Pulmonary artery endothelial cell (primary cell): ENCODE data around the gene CCDC60. TPM values are rescaled to one million over a fixed set of nuclear protein-coding genes. Genes with fewer than 3 reads are reported as not detected.

Experiments
- DNase-seq: peaks from one replicate; pipeline ENCODE4 v3.0.0-alpha.2; 2011; ENCODE audit warnings: low read depth, low spot score
- total RNA-seq: library from RNA; depleted of rRNA; stranded (reverse); fragments of >200 nt; gene quantifications from 2 replicates; pipeline ENCODE4 v1.2.3, GENCODE V29; 2014

Gene CCDC60
- total RNA-seq, 1 donor from 2014 or later = not detected

- DNase-seq = no peak
Measured at GRCh38 chr12:119512772-119513497, 178.4 kb downstream of the CCDC60 start.

DNA sequence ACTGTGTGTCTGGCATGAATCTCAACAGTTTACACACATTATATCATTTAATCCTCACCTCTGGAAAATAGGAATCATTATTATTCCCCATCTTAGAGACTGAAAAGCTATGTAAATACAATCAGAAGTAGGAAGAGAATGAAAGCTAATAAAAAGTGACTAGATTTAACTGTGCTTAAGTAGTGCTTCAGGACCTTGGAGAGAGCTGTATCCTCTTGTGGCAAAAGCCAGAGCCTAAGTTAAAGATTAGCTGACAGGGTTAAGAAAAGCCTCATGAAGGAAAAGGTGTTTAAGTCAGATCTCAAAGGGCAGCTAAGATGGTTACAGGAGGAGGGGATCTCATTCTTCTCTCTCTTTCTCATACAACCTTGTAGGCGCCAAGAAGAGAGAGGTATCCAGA lies 193.7 kb downstream of the CCDC60 start:
- no peak for DNase-seq

DNA sequence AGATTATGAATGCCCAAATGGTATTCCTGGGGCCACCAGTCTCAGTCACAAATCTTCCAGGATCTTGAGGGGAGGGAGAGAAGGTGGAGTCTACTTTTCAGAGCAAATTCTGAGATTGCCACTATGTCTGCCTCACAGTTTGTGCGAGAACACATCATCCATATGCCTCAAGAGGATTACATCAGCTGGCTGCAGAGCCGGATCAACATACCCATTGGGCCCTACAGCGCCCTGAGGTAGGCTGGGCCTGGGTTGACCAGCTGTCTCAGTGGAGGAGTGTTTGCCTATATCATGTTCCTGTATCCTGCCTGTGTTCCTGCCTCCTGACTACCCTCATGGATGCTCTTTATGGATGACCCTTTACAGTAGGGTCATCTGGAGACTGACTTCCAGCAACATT lies 205.9 kb downstream of the CCDC60 start:
- no peak for DNase-seq

DNA sequence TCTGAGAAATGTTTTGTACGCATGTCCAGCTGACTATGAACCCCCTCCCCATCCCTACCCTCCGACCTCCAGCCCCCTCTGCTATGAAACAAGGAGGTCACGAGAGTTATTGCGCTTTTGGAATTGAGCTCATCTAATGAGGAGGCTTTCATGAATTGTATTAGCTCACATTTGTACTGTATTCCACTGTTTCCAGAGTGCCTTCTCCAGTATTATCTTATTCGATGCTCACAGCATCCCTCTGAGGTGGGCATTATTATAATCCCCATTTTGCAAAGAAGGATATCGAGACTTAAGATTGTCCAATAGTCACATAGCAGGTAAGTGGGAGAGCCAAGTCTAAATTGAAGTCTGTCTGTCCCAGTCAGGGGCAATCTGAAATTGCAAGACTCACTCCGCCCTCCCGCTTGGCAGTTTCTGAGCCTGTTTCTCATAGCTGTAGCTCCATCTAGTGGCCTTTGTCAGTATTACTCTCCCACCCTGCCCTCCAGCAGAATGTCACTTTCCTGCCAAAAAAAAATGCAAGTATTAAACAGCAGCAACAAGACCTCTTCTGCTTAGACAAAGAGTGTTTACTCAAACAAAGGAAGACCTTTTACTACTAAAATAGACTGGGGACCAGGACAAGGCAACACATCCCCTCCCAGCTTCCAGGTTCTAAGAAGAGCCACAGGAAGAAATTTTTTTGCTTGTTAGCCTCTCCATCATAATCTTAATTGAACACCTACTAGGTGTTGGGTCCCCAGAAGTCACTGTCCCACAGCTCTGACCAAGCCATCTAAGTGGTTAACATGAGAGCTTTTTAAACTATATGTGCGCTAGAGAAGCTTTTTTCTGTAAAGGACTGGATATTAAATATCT lies 210.5 kb downstream of the CCDC60 start:
- peak; percentile 19 for DNase-seq

- no peak for DNase-seq
Measured at GRCh38 chr12:119546340-119546739, 211.8 kb downstream of the CCDC60 start.

- no peak for DNase-seq
Measured at GRCh38 chr12:119547001-119547400, 212.5 kb downstream of the CCDC60 start.

- no peak for DNase-seq
Measured at GRCh38 chr12:119556854-119557253, 222.3 kb downstream of the CCDC60 start.

GRCh38 chr12:119565404-119565803 lies 230.9 kb downstream of the CCDC60 start:
- DNase-seq = no peak

DNA sequence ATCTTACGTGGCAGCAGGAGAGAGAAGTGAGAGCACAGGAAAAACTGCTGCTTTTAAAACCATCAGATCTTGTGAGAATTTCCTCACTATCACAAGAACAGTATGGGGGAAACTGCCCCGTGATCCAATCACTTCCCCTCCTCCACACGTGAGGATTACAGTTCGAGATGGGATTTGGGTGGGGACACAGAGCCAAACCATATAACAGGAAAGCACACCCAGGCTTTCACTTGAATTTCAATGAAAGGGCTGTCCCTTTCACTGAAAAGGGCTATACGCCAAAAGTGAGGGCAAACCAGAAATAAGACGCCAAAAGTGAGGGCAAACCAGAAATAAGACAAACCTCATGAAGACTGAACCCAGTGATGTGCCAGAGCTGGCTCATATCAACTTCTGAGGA lies 236.2 kb downstream of the CCDC60 start:
- no peak for DNase-seq

DNA sequence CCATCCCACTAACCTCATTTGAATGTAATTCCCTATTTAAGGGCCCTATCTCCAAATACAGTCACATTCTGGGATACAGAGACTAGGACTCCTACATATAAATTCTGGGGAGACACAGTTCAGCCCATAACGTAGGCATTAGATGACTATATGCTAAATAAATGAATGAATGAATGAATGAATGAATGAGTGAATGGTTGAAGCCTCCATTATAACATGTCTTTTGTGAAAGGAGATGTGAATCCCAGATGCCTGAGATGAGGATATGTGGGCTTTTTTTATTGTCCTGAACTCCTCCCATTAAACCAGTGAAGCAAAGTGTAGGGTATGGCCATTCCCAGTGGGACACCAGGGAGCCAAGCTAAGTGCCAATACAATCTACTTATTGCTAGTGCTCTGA lies 238.6 kb downstream of the CCDC60 start:
- DNase-seq = no peak

DNA sequence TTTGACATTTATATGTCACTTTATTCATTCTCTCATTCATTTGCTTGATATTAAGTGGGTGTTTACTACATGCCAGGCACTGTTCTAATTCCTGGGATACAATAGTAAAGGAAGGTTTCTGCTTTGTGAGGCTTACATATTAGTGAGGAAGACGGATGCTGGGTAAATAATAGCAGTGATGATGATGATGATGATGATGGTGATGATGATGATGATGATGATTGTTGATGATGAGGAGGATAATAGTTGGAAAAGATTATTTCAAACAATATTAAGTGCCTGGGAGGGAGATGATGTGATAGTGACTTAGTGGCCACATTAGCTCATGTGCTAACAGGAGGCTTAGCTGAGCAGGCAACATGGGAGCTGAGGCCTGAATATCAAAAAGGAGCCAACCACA lies 239.7 kb downstream of the CCDC60 start:
- DNase-seq = no peak

- no peak for DNase-seq
Measured at GRCh38 chr12:119576118-119576810, 241.7 kb downstream of the CCDC60 start.

GRCh38 chr12:119576915-119577314 lies 242.4 kb downstream of the CCDC60 start:
- no peak for DNase-seq

DNA sequence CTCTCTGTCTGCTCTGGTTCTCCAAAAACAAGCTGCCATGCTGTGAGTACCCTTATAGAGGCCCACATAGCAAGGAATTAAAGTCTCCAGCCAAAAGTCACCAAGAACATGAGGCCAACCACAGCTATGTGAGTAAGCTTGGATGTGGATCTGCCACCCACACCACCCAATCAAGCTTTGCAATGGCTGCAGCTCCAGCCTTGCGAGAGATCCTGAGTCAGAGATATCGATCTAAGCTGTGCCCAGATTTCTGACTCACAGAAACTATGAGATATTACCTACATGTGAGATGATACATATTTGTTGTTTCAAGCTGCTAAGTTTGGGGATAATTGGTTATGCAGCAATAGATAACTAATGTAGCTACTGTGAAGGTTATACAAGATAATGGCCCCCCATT lies 243.6 kb downstream of the CCDC60 start:
- DNase-seq = no peak

DNA sequence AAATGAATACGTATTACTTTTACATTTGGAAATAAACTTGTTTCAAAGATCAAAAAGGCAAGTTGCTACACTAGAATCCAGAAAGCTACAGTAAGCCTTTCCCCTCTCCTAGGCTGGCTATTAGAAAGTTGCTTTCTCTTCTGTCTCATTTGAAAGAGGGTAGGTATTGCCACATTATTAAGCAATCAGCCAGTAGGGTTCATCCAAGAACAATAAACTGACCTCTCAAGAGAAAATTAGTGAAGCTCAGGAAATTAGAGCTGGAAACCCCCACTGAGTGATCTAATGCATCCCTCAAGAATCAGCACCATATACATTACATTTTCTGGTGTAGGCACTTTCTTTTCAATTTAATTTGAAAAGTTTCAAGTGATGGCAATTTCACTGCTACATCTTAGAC lies 254.6 kb downstream of the CCDC60 start:
- no peak for DNase-seq

- DNase-seq = no peak
Measured at GRCh38 chr12:119589634-119590033, 255.1 kb downstream of the CCDC60 start.

Other genes with a start within 250 kb of the CCDC60 start
- gene HSPB8, start 155.8 kb upstream of the CCDC60 start, total RNA-seq = 2.9 and 8.7 TPM in 2 replicates